Measurements from ENCODE around the gene NUP160.
"Not testable (repeated sequence)": the region's sequence is repeated elsewhere in the genome, so short reads cannot be mapped to it uniquely, and the experiment has no call there.

GRCh38 chr11:47790017-47790416, 58.1 kb downstream of the NUP160 start:
- TF ChIP-seq, protein P1, sequence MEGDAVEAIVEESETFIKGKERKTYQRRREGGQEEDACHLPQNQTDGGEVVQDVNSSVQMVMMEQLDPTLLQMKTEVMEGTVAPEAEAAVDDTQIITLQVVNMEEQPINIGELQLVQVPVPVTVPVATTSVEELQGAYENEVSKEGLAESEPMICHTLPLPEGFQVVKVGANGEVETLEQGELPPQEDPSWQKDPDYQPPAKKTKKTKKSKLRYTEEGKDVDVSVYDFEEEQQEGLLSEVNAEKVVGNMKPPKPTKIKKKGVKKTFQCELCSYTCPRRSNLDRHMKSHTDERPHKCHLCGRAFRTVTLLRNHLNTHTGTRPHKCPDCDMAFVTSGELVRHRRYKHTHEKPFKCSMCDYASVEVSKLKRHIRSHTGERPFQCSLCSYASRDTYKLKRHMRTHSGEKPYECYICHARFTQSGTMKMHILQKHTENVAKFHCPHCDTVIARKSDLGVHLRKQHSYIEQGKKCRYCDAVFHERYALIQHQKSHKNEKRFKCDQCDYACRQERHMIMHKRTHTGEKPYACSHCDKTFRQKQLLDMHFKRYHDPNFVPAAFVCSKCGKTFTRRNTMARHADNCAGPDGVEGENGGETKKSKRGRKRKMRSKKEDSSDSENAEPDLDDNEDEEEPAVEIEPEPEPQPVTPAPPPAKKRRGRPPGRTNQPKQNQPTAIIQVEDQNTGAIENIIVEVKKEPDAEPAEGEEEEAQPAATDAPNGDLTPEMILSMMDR (IDR thresholded peaks at IDR 0.05; ENCODE audit: insufficient read depth, low read length, poor library complexity, severe bottlenecking): not testable (repeated sequence)
- not testable (repeated sequence) for TF ChIP-seq EZH2phosphoT487 (conservative IDR thresholded peaks at IDR 0.05; ENCODE audit: low read length)

Data from SU-DHL-6 (cell line).